Measurements from ENCODE around the gene DCDC2C.

DCDC2C gene

DNA sequence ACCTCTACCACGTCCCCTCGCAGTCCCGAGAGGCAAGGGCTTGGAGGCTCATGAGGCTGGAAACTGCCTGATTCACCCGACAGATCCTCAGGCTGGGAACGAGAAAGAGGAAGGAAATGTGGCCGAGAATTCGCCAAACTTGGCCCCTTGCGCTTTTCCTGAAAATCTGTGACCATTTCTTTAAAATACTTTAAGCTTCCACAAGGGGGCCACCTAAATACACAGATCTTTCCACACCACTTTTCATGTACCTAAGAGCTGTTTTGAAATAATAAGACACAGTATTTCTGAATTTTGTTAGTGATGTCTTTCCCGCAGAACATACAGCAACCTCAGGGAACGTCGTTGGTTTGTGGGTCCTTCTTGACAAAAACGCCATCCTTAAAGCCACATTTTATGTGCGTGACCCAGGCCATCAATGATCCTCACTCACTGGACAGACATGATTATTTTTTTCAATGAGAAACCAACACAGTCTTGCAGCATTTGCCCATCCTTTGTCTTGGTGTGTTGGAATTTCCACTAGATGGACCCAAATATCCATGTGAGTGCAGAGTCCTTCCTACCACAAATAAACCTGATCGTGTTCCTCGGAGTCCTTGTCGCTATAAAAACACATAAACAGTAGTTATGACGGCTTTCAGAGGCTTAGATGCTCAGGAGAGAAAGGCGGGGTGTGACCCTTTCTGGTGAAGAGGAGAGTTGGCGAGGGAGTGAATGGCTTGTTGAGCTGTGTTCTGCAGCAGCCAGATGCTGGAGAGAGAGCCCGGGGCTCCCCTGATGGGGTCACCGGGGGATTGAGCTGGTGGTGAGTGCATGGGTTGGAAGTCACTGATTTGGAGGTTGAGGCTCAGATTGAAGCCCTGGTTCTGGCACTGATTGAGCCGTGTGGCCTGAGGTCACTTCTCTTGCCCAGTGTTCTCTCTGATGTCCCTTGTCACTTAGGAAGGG is 25.0 kb downstream of the DCDC2C start:
- Histone ChIP-seq H3K4me1 (ENCODE audit: control insufficient read depth in 5 of 5, insufficient read depth in 5 of 5, low read length in 5 of 5) (peaks cover 0 to 10% (median 8%) of the 10 kb centered on the region in 5 donors), H3K27me3 (ENCODE audit: control insufficient read depth in 5 of 5, insufficient read depth in 4 of 5, low read length in 5 of 5) (peaks cover 6 to 26% (median 18%) of the 10 kb centered on the region in 5 donors), H3K27ac (ENCODE audit: low read depth, low read length) (no peak overlapping the region), H3K36me3 (ENCODE audit: control insufficient read depth in 5 of 5, insufficient read depth in 5 of 5, low read length in 5 of 5) (no peaks in the 10 kb centered on the region), H3K9ac (ENCODE audit: low read length in 5 of 5) (no peak overlapping the region), H3K9me3 (ENCODE audit: control insufficient read depth in 5 of 5, low read length in 5 of 5) (no peaks in the 10 kb centered on the region), H3K4me3 (ENCODE audit: low read depth in 1 of 5, low read length in 5 of 5) (peak overlapping the region in 2 of 5 donors; percentile 7 to 15)

DNA sequence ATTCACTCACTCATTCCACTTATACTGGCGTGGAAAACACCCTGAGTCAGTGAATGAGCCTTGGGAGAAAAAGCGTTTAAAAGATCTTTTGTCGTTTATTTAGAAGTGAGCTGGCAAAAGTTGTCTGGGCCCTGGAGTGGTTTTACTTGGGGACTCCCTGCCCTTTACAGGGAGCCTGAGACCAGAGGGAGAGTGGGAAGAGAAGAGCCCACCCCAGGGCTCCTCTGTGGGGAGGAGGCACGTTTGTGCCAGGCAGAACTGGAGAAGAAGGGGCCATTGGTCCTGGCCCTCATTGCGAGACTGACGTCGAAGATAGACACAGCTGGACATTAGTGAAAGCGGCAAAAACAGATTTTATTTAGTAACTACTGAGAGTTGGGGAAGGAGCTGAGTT is 25.7 kb downstream of the DCDC2C start:
- no peak overlapping the region for H3K9ac ChIP-seq (ENCODE audit: low read length in 5 of 5)
- no peak overlapping the region for H3K27ac ChIP-seq (ENCODE audit: low read depth, low read length)
- H3K27me3 ChIP-seq (ENCODE audit: control insufficient read depth in 5 of 5, insufficient read depth in 4 of 5, low read length in 5 of 5), result peaks cover 6 to 26% (median 18%) of the 10 kb centered on the region in 5 donors
- H3K36me3 ChIP-seq (ENCODE audit: control insufficient read depth in 5 of 5, insufficient read depth in 5 of 5, low read length in 5 of 5), result no peaks in the 10 kb centered on the region
- H3K4me3 ChIP-seq (ENCODE audit: low read depth in 1 of 5, low read length in 5 of 5), result no peak overlapping the region
- H3K9me3 ChIP-seq (ENCODE audit: control insufficient read depth in 5 of 5, low read length in 5 of 5), result no peaks in the 10 kb centered on the region
- H3K4me1 ChIP-seq (ENCODE audit: control insufficient read depth in 5 of 5, insufficient read depth in 5 of 5, low read length in 5 of 5), result peaks cover 0 to 10% (median 8%) of the 10 kb centered on the region in 5 donors

DNA sequence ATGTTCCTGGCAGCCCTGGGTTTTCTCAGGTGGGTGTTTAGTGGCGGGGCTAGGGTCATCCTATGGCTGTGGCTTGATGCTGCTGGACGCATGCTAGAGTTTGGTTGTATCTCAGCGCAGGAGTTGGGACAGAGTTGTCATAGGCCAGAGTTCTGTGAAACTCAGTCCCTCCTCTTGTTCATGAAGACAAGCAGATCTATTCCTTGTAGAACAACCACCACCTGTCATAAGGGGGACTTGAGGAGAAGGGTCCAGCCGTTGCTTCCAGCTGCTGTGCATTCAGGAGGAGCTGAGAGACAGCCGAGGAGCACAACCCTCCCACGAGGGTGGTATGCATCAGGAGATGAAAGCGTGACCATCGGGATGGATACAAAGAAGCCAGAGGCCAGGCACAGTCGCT is 26.4 kb downstream of the DCDC2C start:
- Histone ChIP-seq H3K27me3 (ENCODE audit: control insufficient read depth in 5 of 5, insufficient read depth in 4 of 5, low read length in 5 of 5) (peaks cover 6 to 22% (median 18%) of the 10 kb centered on the region in 5 donors), H3K27ac (ENCODE audit: low read depth, low read length) (no peak overlapping the region), H3K9me3 (ENCODE audit: control insufficient read depth in 5 of 5, low read length in 5 of 5) (no peaks in the 10 kb centered on the region), H3K4me3 (ENCODE audit: low read depth in 1 of 5, low read length in 5 of 5) (no peak overlapping the region), H3K9ac (ENCODE audit: low read length in 5 of 5) (no peak overlapping the region), H3K36me3 (ENCODE audit: control insufficient read depth in 5 of 5, insufficient read depth in 5 of 5, low read length in 5 of 5) (no peaks in the 10 kb centered on the region), H3K4me1 (ENCODE audit: control insufficient read depth in 5 of 5, insufficient read depth in 5 of 5, low read length in 5 of 5) (peaks cover 0 to 10% (median 8%) of the 10 kb centered on the region in 5 donors)

DNA sequence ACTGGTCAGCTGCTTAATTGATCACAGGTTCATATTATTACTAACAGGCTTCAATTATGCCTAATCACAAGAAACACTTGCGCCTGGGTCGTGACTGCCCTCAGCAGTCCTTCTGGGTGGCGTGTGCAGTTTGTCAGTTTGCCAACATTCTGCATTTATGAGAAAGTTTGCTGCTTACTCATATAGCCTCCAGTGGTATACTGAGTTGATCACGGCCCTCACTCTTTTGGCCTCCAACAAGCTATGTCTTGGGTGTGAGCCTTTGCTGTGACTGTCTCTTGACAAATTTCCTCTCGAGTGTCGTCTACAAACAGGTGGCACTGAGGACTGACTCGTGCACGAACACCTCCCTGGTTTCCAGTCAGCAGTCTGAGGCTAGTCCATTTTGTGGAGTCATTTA is 27.3 kb downstream of the DCDC2C start:
- H3K4me1 ChIP-seq (ENCODE audit: control insufficient read depth in 5 of 5, insufficient read depth in 5 of 5, low read length in 5 of 5), result peaks cover 0 to 10% (median 8%) of the 10 kb centered on the region in 5 donors
- no peak overlapping the region for H3K27ac ChIP-seq (ENCODE audit: low read depth, low read length)
- H3K27me3 ChIP-seq (ENCODE audit: control insufficient read depth in 5 of 5, insufficient read depth in 4 of 5, low read length in 5 of 5), result peaks cover 1 to 19% (median 18%) of the 10 kb centered on the region in 5 donors
- no peaks in the 10 kb centered on the region for H3K9me3 ChIP-seq (ENCODE audit: control insufficient read depth in 5 of 5, low read length in 5 of 5)
- H3K9ac ChIP-seq (ENCODE audit: low read length in 5 of 5), result no peak overlapping the region
- H3K4me3 ChIP-seq (ENCODE audit: low read depth in 1 of 5, low read length in 5 of 5), result no peak overlapping the region
- no peaks in the 10 kb centered on the region for H3K36me3 ChIP-seq (ENCODE audit: control insufficient read depth in 5 of 5, insufficient read depth in 5 of 5, low read length in 5 of 5)

DNA sequence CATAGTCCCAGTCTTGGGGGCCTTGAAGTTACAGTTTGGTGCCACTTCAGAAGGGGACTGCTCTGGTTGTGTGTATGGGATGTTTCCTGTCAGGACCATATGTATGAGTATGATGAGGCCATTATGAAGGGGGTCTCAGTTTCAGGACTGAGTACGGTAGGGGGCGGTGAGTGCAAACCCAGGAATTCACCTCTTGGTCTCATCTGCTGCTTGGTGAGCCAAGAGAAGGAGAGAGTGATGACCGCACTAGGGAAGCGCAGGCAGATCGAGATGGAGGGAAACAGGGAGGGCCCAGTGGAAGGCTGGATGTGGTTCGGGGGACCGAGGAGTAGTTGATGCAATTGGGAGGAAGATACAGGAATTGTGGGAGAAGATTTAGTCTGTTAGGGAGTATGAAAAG is 28.5 kb downstream of the DCDC2C start:
- no peaks in the 10 kb centered on the region for H3K9me3 ChIP-seq (ENCODE audit: control insufficient read depth in 5 of 5, low read length in 5 of 5)
- H3K9ac ChIP-seq (ENCODE audit: low read length in 5 of 5), result no peak overlapping the region
- peaks cover 0 to 10% (median 8%) of the 10 kb centered on the region in 5 donors for H3K4me1 ChIP-seq (ENCODE audit: control insufficient read depth in 5 of 5, insufficient read depth in 5 of 5, low read length in 5 of 5)
- H3K4me3 ChIP-seq (ENCODE audit: low read depth in 1 of 5, low read length in 5 of 5), result no peak overlapping the region
- no peak overlapping the region for H3K27ac ChIP-seq (ENCODE audit: low read depth, low read length)
- no peaks in the 10 kb centered on the region for H3K36me3 ChIP-seq (ENCODE audit: control insufficient read depth in 5 of 5, insufficient read depth in 5 of 5, low read length in 5 of 5)
- H3K27me3 ChIP-seq (ENCODE audit: control insufficient read depth in 5 of 5, insufficient read depth in 4 of 5, low read length in 5 of 5), result peaks cover 5 to 14% (median 11%) of the 10 kb centered on the region in 5 donors

DNA sequence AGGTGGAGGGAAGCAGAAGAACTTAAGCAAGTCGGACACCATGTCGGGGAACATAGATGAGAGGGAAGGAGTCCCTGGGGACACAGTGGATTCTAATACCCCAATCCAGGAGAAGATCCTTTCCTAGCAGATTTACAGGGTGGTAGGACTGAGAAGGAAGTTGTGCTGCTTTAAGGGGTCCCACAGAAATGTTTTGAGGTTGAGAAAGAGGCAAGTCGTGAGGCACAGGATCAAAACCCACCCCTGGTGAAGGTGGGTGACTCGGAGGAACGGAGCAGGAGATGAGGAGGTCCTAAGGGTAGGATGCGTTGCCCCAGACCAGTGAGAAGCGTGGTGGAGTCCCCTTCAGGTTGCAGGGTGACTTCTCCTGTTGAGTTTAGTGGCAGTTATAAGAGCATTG is 32.7 kb downstream of the DCDC2C start:
- no peaks in the 10 kb centered on the region for H3K9me3 ChIP-seq (ENCODE audit: control insufficient read depth in 5 of 5, low read length in 5 of 5)
- no peak overlapping the region for H3K4me3 ChIP-seq (ENCODE audit: low read depth in 1 of 5, low read length in 5 of 5)
- no peaks in the 10 kb centered on the region for H3K4me1 ChIP-seq (ENCODE audit: control insufficient read depth in 5 of 5, insufficient read depth in 5 of 5, low read length in 5 of 5)
- H3K27me3 ChIP-seq (ENCODE audit: control insufficient read depth in 5 of 5, insufficient read depth in 4 of 5, low read length in 5 of 5), result peaks cover 3 to 7% (median 6%) of the 10 kb centered on the region in 5 donors
- no peak overlapping the region for H3K9ac ChIP-seq (ENCODE audit: low read length in 5 of 5)
- H3K36me3 ChIP-seq (ENCODE audit: control insufficient read depth in 5 of 5, insufficient read depth in 5 of 5, low read length in 5 of 5), result no peaks in the 10 kb centered on the region
- no peak overlapping the region for H3K27ac ChIP-seq (ENCODE audit: low read depth, low read length)

DNA sequence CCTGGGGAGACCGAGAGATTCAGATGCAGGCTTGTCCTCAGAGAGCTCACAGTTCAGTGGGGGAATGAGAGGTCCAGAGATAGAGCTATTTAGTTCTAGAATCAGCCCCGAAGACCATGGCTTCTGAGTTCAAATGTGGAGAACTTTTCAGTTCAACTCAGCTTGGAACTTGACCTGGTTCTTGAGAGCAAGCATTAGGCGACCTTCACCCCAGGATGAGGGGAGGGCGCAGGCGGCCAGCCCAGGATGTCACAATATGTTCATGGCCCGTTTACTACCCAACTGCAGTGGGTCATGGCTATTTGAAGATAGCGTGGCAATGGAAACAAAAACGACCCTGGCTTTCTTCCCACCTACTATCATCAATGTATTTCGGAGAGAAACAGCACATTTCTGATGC is 33.8 kb downstream of the DCDC2C start:
- Histone ChIP-seq H3K27ac (ENCODE audit: low read depth, low read length) (no peak overlapping the region), H3K9ac (ENCODE audit: low read length in 5 of 5) (no peak overlapping the region)

DNA sequence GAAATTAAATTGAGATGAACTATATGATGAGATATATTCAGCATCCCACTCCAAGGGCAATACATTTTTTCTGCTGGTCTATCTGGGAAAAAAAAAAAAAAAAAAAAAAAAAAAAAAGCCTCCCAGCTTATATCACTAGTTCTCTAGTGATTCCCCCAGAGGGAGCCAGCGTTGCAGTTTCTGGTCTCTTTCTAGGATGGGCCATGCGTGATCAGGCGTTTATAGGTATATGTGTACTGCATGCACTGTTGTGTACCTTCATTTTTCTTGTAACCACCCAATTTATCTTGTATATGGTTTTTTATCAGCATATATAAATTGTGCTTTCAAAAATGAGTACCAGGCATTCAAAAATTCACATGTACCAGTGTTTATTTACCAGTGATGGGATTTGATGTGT is 35.1 kb downstream of the DCDC2C start:
- H3K4me1 ChIP-seq (ENCODE audit: control insufficient read depth in 5 of 5, insufficient read depth in 5 of 5, low read length in 5 of 5), result no peaks in the 10 kb centered on the region
- no peak overlapping the region for H3K9ac ChIP-seq (ENCODE audit: low read length in 5 of 5)
- peaks cover 3 to 7% (median 6%) of the 10 kb centered on the region in 5 donors for H3K27me3 ChIP-seq (ENCODE audit: control insufficient read depth in 5 of 5, insufficient read depth in 4 of 5, low read length in 5 of 5)
- H3K9me3 ChIP-seq (ENCODE audit: control insufficient read depth in 5 of 5, low read length in 5 of 5), result no peaks in the 10 kb centered on the region
- H3K27ac ChIP-seq (ENCODE audit: low read depth, low read length), result no peak overlapping the region
- no peak overlapping the region for H3K4me3 ChIP-seq (ENCODE audit: low read depth in 1 of 5, low read length in 5 of 5)
- no peaks in the 10 kb centered on the region for H3K36me3 ChIP-seq (ENCODE audit: control insufficient read depth in 5 of 5, insufficient read depth in 5 of 5, low read length in 5 of 5)

More for the DNA sequence above, 33.8 kb downstream of the DCDC2C start:
- Histone ChIP-seq H3K4me1 (ENCODE audit: control insufficient read depth in 5 of 5, insufficient read depth in 5 of 5, low read length in 5 of 5) (no peaks in the 10 kb centered on the region), H3K27me3 (ENCODE audit: control insufficient read depth in 5 of 5, insufficient read depth in 4 of 5, low read length in 5 of 5) (peaks cover 3 to 7% (median 6%) of the 10 kb centered on the region in 5 donors), H3K36me3 (ENCODE audit: control insufficient read depth in 5 of 5, insufficient read depth in 5 of 5, low read length in 5 of 5) (no peaks in the 10 kb centered on the region), H3K9me3 (ENCODE audit: control insufficient read depth in 5 of 5, low read length in 5 of 5) (no peaks in the 10 kb centered on the region), H3K4me3 (ENCODE audit: low read depth in 1 of 5, low read length in 5 of 5) (no peak overlapping the region)

DNA sequence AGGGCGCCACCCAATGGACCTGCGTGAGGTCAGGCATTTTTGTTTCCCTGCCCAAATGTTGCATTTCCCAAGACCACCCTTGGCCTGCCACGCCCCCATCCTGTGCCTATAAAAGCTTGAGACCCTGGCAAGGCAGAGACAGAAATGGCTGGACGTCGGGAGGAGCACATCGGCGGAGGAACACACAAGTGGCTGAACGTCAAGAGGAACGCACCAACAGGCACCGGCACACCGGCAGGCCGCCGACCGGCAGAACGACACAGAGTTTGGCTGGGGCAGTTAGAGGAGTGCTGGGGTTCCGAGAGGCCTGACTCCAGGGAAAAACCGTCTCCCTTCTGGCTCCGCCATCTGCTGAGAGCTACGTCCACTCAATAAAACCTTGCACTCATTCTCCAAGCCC is 35.9 kb downstream of the DCDC2C start:
- Histone ChIP-seq H3K27me3 (ENCODE audit: control insufficient read depth in 5 of 5, insufficient read depth in 4 of 5, low read length in 5 of 5) (peaks cover 3 to 7% (median 6%) of the 10 kb centered on the region in 5 donors), H3K4me3 (ENCODE audit: low read depth in 1 of 5, low read length in 5 of 5) (no peak overlapping the region), H3K36me3 (ENCODE audit: control insufficient read depth in 5 of 5, insufficient read depth in 5 of 5, low read length in 5 of 5) (no peaks in the 10 kb centered on the region), H3K4me1 (ENCODE audit: control insufficient read depth in 5 of 5, insufficient read depth in 5 of 5, low read length in 5 of 5) (no peaks in the 10 kb centered on the region), H3K27ac (ENCODE audit: low read depth, low read length) (no peak overlapping the region), H3K9me3 (ENCODE audit: control insufficient read depth in 5 of 5, low read length in 5 of 5) (no peaks in the 10 kb centered on the region), H3K9ac (ENCODE audit: low read length in 5 of 5) (no peak overlapping the region)

DNA sequence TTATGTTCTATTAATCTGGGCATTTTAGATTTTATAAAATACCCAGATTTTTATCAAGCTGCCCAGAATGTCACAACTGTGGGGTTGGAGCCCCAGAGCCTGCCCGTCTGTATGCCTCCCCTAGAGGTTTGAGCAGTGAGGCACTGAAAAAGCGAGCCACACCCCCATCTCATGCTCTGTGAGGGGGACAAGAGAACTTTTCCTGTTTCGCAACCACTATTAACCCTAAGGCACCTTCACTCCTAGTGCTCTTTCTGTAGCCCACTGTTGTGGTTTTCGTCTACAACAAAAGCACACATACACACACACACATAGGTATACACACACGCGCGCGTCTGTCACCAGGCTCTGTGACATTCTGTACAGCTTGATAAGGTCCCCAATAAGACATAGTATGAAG is 38.0 kb downstream of the DCDC2C start:
- H3K4me3 ChIP-seq (ENCODE audit: low read depth in 1 of 5, low read length in 5 of 5), result no peak overlapping the region
- H3K36me3 ChIP-seq (ENCODE audit: control insufficient read depth in 5 of 5, insufficient read depth in 5 of 5, low read length in 5 of 5), result no peaks in the 10 kb centered on the region
- H3K9me3 ChIP-seq (ENCODE audit: control insufficient read depth in 5 of 5, low read length in 5 of 5), result no peaks in the 10 kb centered on the region
- no peak overlapping the region for H3K27ac ChIP-seq (ENCODE audit: low read depth, low read length)
- peaks cover 0 to 3% (median under 1%) of the 10 kb centered on the region in 5 donors for H3K27me3 ChIP-seq (ENCODE audit: control insufficient read depth in 5 of 5, insufficient read depth in 4 of 5, low read length in 5 of 5)
- no peaks in the 10 kb centered on the region for H3K4me1 ChIP-seq (ENCODE audit: control insufficient read depth in 5 of 5, insufficient read depth in 5 of 5, low read length in 5 of 5)
- no peak overlapping the region for H3K9ac ChIP-seq (ENCODE audit: low read length in 5 of 5)

Measured in subcutaneous abdominal adipose tissue (tissue), 5 donors.